SK-N-SH treated with all-trans-retinoic acid at 6 μM for 48 hours (cell line): ENCODE measurements around the gene OVOL3.

Source experiments
- ATAC-seq: fragments of 200-7000 bp; cut with Tn5 transposase; 3 replicates; pipeline ENCODE4 v1.9.1; 2020; ENCODE audit warnings: mild to moderate bottlenecking, moderate library complexity
- ARNTL ChIP-seq: fragments of 450-650 bp; formaldehyde crosslinking; IDR thresholded peaks from 2 replicates; pipeline ENCODE4 v1.5.0; 2020; ENCODE audit warnings: low read depth, mild to moderate bottlenecking, moderate library complexity, borderline replicate concordance
- CSDC2 ChIP-seq: fragments of 250-450 bp; sonication (Bioruptor Pico); IDR thresholded peaks from 2 replicates; pipeline ENCODE4 v1.5.0; 2020; ENCODE audit warnings: mild to moderate bottlenecking, moderate library complexity
- CSRNP3 ChIP-seq: fragments of 250-450 bp; sonication (Bioruptor Pico); IDR thresholded peaks from 2 replicates; pipeline ENCODE4 v1.5.1; 2021; ENCODE audit warnings: mild to moderate bottlenecking, moderate library complexity
- ESRRG ChIP-seq: fragments of 250-450 bp; sonication (Bioruptor Pico); IDR thresholded peaks from 2 replicates; pipeline ENCODE4 v1.6.1; 2021; ENCODE audit warnings: mild to moderate bottlenecking
- GLIS3 ChIP-seq: fragments of 250-450 bp; sonication (Bioruptor Pico); IDR thresholded peaks from 2 replicates; pipeline ENCODE4 v1.5.0; 2020; ENCODE audit warnings: mild to moderate bottlenecking, moderate library complexity
- ISL1 ChIP-seq: fragments of 250-450 bp; sonication (Bioruptor Pico); IDR thresholded peaks from 2 replicates; pipeline ENCODE4 v2.1.2; 2022; ENCODE audit warnings: mild to moderate bottlenecking, moderate library complexity
- PATZ1 ChIP-seq: fragments of 250-450 bp; sonication (Bioruptor Pico); IDR thresholded peaks from 2 replicates; pipeline ENCODE4 v1.8.0; 2020; ENCODE audit warnings: mild to moderate bottlenecking, moderate library complexity, borderline replicate concordance
- PPARA ChIP-seq: fragments of 250-450 bp; sonication (Bioruptor Pico); IDR thresholded peaks from 2 replicates; pipeline ENCODE4 v1.5.0; 2020; ENCODE audit warnings: mild to moderate bottlenecking, borderline replicate concordance
- RARB ChIP-seq: fragments of 250-450 bp; sonication (Bioruptor Pico); IDR thresholded peaks from 2 replicates; pipeline ENCODE4 v1.8.0; 2021; ENCODE audit warnings: mild to moderate bottlenecking, moderate library complexity
- SNAI2 ChIP-seq: fragments of 250-450 bp; sonication (Bioruptor Pico); IDR thresholded peaks from 2 replicates; pipeline ENCODE4 v1.5.0; 2020; ENCODE audit warnings: mild to moderate bottlenecking, moderate library complexity
- TCF4 ChIP-seq: fragments of 250-450 bp; sonication (Bioruptor Pico); IDR thresholded peaks from 2 replicates; pipeline ENCODE4 v1.8.0; 2021; ENCODE audit warnings: mild to moderate bottlenecking, moderate library complexity, borderline replicate concordance
- TSHZ2 ChIP-seq: fragments of 250-450 bp; sonication (Bioruptor Pico); IDR thresholded peaks from 2 replicates; pipeline ENCODE4 v1.5.0; 2020; ENCODE audit warnings: mild to moderate bottlenecking, moderate library complexity
- ZC3H10 ChIP-seq: fragments of 250-450 bp; sonication (Bioruptor Pico); IDR thresholded peaks from 2 replicates; pipeline ENCODE4 v1.5.1; 2021; ENCODE audit warnings: mild to moderate bottlenecking, moderate library complexity
- ZFP3 ChIP-seq: fragments of 250-450 bp; sonication (Bioruptor Pico); IDR thresholded peaks from 2 replicates; pipeline ENCODE4 v1.5.0; 2020; ENCODE audit warnings: mild to moderate bottlenecking, moderate library complexity
- ZFP30 ChIP-seq: fragments of 450-650 bp; formaldehyde crosslinking; IDR thresholded peaks from 2 replicates; pipeline ENCODE4 v1.5.0; 2022; ENCODE audit warnings: mild to moderate bottlenecking, moderate library complexity
- ZNF565 ChIP-seq: fragments of 450-650 bp; formaldehyde crosslinking; conservative IDR thresholded peaks from 2 replicates; pipeline ENCODE4 v1.5.0; 2020; ENCODE audit warnings: low read depth, mild to moderate bottlenecking, moderate library complexity
- ZNF70 ChIP-seq: fragments of 450-650 bp; formaldehyde crosslinking; IDR thresholded peaks from 2 replicates; pipeline ENCODE4 v1.5.0; 2020; ENCODE audit warnings: mild to moderate bottlenecking, moderate library complexity
- ZNF8 ChIP-seq: fragments of 450-650 bp; formaldehyde crosslinking; IDR thresholded peaks from 2 replicates; pipeline ENCODE4 v1.5.0; 2020; ENCODE audit warnings: mild to moderate bottlenecking, moderate library complexity

OVOL3 gene

GRCh38 chr19:36108684-36109083 is 2.3 kb upstream of the OVOL3 start:
- no peak for ATAC-seq
- TF ChIP-seq ISL1: no peak
- no peak for TF ChIP-seq ESRRG (CRISPR knock-in tag)
- TF ChIP-seq ZFP3 (CRISPR knock-in tag): no peak
- no peak for TF ChIP-seq ZFP30
- no peak for TF ChIP-seq ZNF565 (CRISPR knock-in tag)
- TF ChIP-seq ZC3H10 (CRISPR knock-in tag): no peak

- ATAC-seq: no peak
- TF ChIP-seq ZNF70 (CRISPR knock-in tag) (no peak), TSHZ2 (CRISPR knock-in tag) (no peak), ZFP30 (no peak), RARB (no peak), ZFP3 (CRISPR knock-in tag) (no peak), ZNF565 (CRISPR knock-in tag) (no peak), ZNF8 (CRISPR knock-in tag) (no peak), ESRRG (CRISPR knock-in tag) (no peak), ARNTL (no peak)
These were observed 227 bp downstream of the OVOL3 start for GRCh38 chr19:36111200-36111539.

GRCh38 chr19:36112678-36113077 is 1.7 kb downstream of the OVOL3 start:
- no peak for TF ChIP-seq CSRNP3 (CRISPR knock-in tag)
- no peak for TF ChIP-seq ESRRG (CRISPR knock-in tag)
- TF ChIP-seq TCF4 (CRISPR knock-in tag): no peak
- TF ChIP-seq ZNF8 (CRISPR knock-in tag): no peak
- no peak for TF ChIP-seq ZNF70 (CRISPR knock-in tag)
- no peak for TF ChIP-seq SNAI2 (CRISPR knock-in tag)
- no peak for TF ChIP-seq CSDC2 (CRISPR knock-in tag)
- TF ChIP-seq ZNF565 (CRISPR knock-in tag): no peak
- TF ChIP-seq ZC3H10 (CRISPR knock-in tag): no peak
- TF ChIP-seq ARNTL: no peak
- TF ChIP-seq TSHZ2 (CRISPR knock-in tag): no peak
- TF ChIP-seq GLIS3 (CRISPR knock-in tag): no peak
- TF ChIP-seq, all 23 proteins: peak for 0
- ATAC-seq: no peak

- no peak for TF ChIP-seq PATZ1 (CRISPR knock-in tag)
- TF ChIP-seq PPARA (CRISPR knock-in tag): no peak
- no peak for ATAC-seq
These were observed 2.5 kb downstream of the OVOL3 start for GRCh38 chr19:36113425-36113824.
